Astrocyte (in vitro differentiated cells and primary cell): ENCODE data around the gene NYNRIN.

Experiments used
- CTCF ChIP-seq: IDR thresholded peaks from 2 replicates; pipeline ENCODE4 v1.5.1; 2011; ENCODE audit warnings: low read depth, mild to moderate bottlenecking, inconsistent platforms, low read length, moderate library complexity; ENCODE audit not compliant: insufficient read depth
- EZH2 ChIP-seq: IDR thresholded peaks from 2 replicates; pipeline ENCODE4 v1.6.1; 2012; ENCODE audit warnings: mild to moderate bottlenecking, low read length, inconsistent platforms; ENCODE audit not compliant: insufficient read depth

DNA sequence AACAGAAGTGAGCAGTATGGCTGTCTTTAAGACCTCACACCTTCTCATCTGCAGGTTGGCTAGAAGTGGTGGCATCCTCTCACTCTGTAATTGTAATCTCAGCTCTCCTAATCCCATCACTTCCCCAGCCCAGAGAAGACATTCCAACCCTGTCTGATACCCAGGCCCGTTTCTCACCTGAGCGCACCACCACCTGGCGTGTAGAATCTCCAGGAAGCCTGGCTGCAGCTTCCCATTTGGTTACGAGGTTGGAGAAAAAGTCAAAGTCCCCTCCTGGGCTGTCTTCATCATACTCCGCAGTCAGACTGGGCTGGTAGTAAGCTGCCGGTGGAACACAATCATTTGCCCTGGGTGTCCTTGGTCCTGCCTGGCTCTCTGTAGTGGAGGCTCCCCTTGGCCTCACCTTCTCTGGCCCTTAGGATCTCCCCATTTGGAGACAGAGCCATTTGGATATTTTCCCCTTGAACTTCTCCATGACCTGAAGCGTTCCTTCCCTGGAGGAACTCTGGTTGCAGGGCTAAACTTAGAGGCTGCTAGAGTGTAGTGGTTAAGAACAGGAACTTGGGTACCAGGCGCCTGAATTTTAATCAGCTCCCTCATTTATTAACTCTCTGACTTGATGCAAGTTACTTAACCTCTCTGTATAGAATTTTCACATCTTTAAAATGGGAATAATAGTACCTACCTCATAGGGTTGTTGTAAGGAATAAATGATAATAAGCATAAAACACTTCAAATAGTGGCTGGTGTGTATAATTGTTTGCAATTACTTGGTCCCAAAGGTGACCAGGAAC, 42.0 kb downstream of the NYNRIN start:
- TF ChIP-seq CTCF: no peak
- TF ChIP-seq EZH2: no peak
